NCI-H2081 (cell line): Measurements from ENCODE around the gene GPLD1.

Source experiments
- DNase-seq, 2 experiments: peaks; one replicate each; lab custom pipeline; 2025; lab: John Stamatoyannopoulos, UW

Gene GPLD1

DNA sequence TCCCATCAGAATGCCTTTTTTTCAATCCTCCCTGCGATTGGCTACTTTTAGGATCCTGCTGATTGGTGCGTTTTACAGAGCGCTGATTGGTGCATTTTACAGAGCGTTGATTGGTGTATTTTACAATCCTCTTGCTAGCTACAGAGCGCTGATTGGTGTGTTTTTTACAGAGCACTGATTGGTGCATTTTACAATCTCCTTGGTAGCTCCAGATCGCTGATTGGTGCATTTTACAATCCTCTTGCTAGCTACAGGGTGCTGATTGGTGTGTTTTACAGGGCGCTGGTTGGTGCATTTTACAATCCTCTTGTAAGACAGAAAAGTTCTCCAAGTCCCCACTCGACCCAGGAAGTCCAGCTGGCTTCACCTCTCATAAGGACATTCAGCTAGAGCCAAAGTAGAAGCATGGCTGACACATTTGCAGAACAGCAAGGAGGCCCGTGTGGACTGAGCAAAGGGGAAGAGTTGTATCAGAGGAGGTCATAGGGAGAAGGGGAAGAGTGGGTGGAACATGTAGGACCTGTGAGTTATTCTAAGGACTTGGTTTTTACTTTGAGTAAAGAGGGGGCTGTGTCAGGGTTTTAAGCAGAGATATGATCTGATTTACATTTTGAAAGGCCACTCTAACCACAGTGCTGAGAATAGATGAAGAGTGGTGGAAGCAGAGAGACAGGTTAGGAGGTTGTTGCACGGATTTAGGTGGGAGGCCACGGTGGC, 8.0 kb upstream of the GPLD1 start:
- no peak for DNase-seq

DNA sequence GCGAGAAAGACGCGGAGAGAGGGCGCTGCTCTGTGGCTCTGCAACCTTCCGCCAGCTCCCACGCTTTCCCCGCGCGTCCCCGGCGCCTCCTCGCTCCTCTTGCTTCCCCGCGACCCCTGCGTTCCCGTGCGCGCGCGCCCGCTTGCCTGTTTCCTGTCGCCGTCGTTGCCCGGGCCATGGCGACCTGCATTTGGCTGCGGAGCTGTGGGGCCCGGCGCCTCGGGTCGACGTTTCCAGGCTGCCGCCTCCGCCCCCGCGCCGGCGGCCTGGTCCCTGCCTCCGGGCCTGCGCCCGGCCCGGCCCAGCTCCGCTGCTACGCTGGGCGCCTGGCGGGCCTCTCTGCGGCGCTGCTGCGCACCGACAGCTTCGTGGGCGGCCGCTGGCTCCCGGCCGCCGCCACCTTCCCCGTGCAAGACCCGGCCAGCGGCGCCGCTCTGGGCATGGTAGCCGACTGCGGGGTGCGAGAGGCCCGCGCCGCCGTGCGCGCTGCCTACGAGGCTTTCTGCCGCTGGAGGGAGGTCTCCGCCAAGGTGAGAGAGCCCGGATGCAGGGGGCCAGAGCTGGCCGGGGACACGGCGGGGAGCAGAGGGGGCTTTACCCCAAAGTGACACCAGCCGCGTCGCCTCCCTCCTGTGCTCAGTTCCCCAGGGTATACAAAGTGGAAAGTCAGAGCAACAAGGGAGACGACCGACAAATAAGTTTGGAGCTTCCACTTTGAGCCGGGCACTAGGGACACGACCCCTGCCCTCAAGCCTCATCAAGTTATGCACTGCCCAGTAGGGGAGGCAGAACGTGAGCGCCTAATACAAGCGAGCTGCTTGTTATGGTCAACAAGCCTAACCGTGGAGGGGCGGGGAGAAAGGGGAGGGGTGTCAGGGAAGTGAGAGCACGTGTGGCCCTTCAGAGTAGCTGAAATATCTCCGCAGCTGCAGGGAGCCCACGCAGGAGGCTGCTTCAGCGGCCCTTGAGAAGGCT, 5.7 kb upstream of the GPLD1 start, which contains the start of gene ALDH5A1:
TSS of gene ALDH5A1 (plus strand) at position 149 of the 975 bp plus-strand sequence. CDS start at position 177, 28 bp downstream.
- DNase-seq: peak; percentile 56 to 81

DNA sequence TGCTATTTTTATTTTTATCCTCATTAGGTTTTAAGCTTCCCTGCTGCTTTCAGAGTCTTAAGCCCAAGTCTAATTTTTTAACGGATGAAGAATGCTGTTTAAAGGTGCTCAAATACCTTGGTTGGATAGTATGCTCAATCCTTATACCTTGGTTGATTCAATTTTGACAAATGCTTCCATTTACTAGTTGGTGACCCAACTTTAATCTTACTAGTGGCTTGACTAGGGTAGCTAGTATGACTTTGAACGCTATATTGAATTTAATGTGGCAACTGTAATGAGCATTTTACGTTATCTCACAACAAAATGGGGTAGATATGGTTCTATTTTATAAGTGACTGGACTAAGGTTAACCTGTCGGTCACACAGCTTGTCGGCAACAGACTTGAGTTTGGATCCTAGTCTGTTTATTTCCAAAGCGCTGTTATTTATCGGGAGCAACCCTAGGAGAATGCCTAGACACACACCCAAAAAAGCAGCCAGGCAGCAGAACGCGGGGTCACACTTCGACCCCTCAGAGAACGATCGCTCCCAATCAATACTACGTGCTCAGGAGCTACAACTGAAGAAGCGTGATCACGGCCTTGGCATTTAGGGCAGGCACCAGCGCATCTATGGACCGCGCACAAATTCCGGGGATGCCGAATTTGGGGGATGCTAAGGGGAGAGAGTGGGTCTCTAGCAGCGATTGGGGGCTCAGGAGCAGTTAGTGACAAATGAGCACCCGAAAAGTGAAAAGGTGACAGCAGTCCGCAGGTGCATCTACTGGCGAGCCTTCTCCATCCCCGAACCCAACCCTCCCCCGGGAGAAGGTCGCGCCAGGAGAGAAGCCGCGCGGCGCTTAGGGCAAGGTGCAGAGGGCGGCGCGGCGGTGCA, 4.8 kb upstream of the GPLD1 start:
- no peak for DNase-seq

DNA sequence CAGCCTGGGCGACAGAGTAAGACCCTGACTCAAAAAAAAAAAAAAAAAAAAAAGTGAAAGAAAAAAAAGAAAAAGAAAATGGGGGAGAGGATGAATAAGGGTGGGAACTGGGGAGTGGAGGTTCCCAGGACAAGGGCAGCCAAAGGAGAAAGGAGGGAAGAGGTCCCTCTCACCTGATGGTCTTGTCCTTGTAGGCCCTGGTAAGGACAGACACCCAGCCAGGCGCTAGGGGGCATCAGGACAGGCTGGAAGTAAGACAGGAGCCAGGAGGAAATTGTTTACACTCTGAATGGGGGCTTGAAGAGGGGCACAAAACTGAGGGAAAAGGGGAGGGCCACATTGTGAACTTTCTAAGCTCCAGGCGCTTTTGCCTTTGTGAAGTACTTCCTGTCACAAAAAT, 3.1 kb upstream of the GPLD1 start:
- DNase-seq: no peak

DNA sequence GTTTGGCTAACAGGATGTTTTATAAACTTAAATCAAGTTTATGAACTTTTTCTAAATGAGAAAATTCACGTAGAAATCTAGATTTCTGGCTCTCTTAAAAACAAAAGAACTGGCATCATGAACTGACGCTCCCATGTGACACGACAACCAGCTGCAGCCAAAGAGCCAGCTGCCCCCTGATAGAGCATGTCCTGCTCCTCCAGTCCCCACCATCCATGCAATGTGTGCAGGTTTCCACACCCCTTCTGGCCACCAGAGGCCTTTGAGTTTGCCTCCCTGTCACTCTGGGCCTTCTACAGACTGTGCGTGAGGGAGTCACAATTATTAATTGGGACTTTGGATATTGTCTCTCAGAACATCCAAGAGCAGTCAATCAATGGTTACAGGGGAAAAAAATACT, 1.6 kb upstream of the GPLD1 start:
- no peak for DNase-seq

DNA sequence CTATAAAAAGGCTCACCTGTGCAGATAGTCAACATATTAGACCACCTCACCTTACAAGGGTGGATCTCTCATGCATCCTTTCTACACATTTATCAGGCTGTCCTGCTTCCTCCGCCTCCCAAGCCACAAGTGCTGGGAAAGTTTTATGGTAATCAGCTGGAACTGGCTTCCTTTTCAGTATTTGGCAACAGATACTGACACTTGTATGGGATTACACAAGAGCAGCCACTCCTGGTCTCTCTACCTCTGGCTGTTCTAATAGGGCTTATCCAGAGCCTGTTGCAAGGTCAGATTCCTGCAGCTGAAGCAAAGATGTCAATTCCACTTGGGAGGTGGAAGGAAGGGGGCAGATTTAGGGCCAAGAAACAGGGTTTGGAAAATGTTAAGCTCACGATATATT, 503 bp upstream of the GPLD1 start:
- DNase-seq: no peak

DNA sequence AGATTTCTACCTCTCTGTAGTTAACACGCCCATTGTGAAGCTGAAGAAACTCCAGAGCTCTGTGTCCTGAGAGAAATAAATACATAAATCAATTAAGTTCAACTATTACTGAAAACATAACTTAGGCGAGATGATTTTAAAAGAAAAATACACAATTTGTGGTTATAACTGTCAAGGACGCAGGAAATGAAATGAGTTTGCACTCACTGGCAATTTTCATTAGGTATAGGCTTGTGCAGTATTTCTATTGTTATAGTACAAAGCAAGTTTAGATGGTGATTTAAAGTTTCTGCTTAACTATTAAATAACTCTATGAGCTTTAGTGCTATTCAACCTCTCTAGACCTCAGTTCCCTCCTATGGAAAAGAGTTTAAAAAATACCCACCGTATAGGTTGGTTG, 3.3 kb downstream of the GPLD1 start:
- no peak for DNase-seq

DNA sequence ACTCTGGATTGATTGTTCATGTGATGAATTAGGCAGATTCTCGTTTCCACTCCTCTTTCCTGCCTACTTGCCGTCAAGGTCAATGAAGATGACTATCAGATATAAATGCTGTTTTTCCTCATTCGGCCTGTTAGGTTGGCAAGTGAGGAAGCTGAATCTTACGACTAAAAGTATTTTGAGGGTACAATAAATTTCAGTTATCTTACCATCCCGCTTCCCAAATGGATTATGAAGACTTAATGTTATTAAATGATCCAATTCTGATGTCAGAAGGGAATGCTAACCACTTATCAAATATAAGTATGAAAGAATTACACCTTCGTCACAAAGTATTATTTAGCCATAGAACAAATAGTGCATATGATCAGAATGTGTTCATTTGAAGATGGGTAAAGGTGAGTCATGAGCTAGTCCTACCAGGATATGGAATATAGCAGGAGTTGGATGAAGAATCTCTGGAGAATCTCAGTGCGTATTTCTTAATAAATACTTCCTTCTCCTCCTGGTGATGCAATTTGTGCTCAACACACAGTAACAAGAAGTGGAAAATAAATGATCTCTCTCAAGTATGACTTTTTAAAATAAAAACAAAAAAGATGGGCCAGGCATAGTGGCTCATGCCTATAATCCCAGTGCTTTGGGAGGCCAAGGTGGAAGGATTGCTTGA, 4.6 kb downstream of the GPLD1 start:
- DNase-seq: no peak

DNA sequence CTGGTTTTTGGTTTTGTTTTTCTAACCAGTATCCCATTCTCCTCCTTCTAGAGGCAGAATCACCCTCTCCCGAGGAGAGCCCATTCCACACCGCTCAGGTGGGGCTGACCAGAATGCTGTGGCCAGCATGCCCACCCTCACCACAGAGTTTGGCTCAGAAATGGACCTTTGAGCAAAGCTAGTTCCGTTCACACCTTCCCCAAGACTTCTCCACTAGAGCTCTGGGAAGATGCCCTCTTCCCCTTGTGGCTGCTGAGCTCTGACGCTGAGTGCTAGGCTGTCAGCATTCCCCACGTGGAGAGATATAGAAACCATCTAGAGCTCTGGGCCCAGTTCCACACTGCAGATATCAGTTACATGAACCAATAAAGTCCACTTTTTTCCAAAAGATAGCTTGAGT, 7.9 kb downstream of the GPLD1 start:
- no peak for DNase-seq

DNA sequence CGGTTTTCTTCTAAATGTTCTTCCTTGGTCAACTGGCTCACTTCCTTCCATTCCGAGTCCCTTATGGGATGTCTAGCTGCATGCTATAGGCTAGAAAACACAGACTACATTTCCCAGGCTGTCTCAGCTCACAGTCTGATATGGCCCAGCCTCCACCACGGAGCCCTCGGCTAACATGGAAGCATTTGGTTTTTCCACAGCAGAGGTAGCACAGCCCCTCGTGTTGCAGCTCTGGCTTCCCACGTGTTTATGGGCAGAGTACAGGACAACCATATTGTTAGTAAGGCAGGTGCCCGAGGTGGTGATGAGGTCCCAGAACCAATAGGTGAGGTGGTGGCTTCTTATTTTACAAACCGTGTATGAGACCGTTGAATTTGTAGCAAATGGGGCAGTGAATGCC, 8.7 kb downstream of the GPLD1 start:
- no peak for DNase-seq

DNA sequence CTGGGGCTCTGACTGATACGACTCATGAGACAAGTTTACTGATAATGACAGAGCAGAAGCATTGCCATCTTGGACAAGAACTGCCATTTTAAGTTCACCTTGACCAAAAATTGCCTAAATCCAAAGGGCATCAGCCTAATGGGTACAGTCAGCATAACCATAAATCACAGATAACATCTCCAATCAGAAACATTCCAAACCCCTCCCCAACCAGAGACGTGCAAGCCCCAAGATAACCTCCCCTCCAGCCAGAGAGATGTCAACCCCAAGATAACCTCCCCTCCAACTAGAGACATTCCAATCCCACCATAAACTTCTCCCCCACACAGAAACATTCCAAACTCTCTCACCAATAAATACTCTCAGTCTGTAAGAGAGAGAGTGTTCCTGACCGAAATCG, 10.5 kb downstream of the GPLD1 start:
- no peak for DNase-seq

DNA sequence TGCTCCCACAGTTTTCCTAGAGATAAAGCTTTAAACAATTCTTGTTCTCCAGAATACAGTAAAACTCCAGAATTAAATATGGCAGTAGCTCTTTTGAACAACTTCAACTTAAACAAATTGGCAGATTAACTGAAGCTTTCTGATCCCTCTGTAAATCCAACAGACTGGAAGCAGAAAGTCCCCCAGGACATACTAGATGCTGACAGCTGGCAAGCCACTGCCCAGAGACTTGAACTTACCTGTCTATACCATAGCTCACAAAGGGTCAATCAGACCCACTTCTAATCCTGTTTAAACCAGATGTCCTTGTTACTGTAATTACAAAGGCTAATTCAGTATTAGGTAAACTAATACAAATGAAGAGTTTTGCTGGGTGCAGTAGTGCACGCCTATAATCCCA, 12.3 kb downstream of the GPLD1 start:
- DNase-seq: no peak

DNA sequence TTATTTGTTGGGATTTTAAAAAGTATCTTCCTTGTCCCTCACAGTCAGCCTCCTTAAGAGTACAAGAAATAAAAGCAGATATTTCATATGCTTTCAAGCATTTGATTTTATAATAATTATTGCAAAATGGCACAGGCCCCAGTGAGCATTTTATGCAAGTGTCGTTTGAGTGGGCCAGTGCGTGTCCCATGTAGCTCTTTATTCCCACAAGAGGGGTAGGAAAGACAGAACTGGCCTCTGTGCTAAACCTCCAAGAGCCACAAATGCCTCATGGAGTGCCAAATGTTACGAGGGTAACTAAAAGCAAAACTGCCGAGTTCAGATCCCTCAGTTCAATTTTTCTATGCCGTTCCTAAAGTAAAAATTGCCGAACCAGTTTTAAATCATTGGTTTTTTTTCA, 12.7 kb downstream of the GPLD1 start:
- no peak for DNase-seq

DNA sequence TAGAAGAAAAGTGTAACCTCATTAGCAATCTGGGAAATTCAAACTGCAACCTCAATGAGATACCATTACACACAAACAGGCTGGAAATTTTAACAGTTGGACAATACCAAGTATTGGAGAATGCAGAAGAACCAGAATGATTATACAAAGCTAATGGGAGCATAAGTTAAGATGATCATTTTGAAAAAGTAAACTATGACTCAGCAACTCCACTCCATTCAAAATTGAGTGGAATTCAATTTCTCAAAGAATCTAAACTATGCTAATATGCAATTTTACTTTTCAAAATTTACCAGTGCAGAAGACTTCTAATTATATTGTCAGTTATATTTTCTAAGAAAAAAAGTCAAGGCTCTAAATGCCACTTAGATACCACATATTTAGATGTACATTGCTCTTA, 17.2 kb downstream of the GPLD1 start:
- DNase-seq: no peak

DNA sequence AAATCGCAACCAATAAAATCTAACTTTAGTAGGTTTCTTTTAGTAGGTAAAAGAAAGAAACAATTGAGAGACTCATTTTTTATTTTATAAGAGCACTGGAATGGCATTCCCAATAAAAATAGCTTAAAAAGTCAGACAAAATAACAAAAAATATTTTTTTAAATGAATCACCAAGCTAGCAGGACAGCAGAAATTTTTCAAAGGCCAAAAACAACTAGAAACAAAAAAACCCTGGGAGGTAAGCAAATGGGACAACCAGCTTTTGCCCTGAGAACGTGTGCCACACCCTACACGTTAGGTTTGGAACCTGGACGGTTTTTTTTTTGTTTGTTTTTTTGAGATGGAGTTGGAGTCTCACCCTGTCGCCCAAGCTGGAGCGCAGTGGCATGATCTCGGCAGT, 19.6 kb downstream of the GPLD1 start:
- no peak for DNase-seq

DNA sequence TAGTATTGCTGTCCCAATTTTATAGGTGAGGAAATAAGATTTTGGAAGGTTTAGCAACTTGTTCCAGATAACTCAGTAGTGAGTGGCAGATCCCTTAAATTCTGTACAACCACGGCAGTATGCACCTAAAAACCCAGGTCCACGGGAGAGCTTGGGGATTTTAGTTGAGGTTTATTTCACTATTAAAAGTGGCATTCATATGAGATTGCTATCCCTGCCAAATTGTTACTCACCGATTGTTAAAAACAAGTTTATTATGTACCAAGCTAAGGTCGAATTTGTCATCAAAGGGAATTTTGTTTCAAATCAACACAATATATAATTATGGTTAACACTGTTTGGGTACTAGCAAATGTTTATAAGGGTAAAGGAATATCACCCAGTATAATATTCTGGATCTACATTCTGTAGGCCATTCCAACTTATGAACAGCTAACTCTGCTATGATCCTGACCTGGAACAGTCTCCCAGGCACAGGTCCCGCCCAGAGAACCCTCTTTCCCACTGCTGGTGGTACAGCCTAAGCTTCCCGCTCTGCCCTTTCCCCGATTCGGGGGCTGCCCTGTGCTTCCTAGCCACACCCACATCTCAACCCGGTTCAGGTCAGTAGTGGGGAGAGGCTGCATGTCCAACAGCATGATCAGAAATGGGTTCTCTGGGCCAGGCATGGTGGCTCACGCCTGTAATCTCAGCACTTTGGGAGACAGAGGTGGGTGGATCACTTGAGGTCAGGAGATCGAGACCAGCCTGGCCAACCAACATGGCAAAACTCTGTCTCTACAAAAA, 24.9 kb downstream of the GPLD1 start:
- no peak for DNase-seq

DNA sequence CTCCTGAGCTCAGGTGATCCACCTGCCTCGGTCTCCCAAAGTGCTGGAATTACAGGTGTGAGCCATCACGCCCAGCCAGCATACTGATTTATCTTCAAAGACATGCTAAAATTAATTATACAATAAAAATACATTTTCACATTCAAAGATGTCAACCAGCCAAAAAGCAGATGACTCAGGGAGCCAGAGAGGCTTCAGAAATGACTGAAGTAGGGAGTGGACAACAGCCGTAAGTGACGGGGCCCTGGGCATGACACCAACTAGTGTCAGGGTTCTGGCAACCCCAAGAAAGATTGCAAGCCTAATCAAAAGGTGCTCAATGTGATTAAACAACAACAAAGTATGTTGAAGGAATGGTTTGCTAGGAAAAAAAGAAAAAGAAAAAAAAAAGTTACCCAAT, 28.4 kb downstream of the GPLD1 start:
- DNase-seq: no peak

DNA sequence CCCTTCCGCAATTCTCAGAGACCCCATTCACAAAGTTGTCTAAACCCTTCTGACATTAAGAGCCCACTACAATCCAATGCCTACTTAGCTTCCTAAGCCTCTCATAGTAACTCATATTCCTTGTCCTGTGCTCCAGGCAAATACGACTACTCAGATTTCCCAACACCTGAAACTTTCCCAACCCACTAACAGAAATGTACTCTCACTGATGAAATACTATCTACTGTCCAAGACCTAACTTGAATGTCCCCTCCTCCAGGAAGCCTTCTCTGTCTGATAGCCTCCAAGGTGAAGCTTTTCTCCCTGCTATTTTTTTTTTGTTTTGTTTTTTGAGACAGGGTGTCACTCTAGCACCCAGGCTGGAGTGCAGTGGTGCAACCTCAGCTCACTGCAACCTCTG, 30.4 kb downstream of the GPLD1 start:
- no peak for DNase-seq

DNA sequence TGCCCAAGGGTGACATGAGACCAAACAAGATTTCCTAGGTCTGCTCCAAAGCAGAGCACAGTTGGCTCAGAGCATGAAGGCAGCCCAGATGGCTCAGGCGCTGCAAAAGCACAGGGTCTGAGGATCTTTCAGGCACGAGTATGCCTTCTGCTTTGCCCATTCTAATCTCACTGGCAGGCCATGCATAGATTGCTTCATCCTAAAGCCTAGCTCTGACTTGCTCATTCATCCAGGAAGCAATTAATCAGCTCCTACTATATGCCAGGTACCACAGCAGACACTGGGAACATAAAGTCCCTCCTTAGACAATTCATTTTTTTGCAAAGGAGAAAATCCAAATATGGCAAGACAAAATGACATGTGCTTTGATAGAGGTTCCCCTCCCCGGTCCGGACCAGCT, 31.2 kb downstream of the GPLD1 start:
- no peak for DNase-seq

DNA sequence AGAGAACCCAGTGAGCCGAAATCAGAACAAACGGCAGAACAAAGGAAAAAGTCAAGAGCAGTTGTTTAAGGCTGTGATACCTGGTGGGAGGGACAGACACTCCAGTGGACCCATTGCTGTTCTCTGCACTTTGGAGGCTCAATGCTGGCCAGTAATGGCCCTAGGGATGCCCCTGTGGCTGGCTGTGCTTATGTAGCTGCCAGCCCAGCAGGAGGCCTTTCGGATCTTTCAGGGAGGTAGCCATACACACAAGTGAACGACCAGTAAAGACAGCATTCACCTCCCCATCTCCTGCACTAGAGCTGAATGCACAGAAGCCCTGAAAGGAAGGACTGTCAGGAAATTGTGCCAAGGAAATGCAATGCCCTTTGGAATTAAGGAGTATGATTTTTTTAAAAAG, 34.3 kb downstream of the GPLD1 start:
- no peak for DNase-seq

DNA sequence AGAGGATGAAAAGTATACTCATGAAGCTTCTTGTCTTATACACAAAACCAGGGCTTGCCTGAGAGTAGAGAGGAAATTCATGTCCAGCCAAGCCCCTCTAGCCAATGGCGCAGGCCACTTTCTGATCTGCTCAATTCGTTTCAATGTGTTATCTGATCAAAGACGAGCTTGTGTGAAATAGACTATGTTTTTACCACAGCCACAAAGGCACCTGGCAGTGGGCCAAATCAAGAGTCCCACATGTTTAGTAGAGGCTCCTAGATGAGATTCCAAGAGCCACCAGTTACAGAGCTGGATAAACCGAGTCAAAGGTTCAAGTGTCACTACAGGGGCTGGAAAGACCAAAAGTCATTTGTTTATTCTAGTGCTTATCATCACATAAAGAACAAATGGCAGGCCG, 34.9 kb downstream of the GPLD1 start:
- no peak for DNase-seq
